ENCODE results near the gene OR5B2. TPM values are rescaled to one million over a fixed set of nuclear protein-coding genes. Genes with fewer than 3 reads are reported as not detected.

OR5B2 gene
- total and polyA plus RNA-seq, 2 donors: 0.02 to 0.09 TPM

GRCh38 chr11:58390551-58391063, 37.3 kb downstream of the OR5B2 start:
- no peak overlapping the region for H3K27ac ChIP-seq (ENCODE audit: low read depth in 1 of 2, low read length in 1 of 2)
- WGBS: 93% methylated on average over 18 of the region's 18 CpGs
- no peak for DNase-seq (ENCODE audit: low read depth in 6 of 9, low spot score in 9 of 9)

More at GRCh38 chr11:58390551-58391063, 37.3 kb downstream of the OR5B2 start:
- no peaks in the 10 kb centered on the region for H3K4me1 ChIP-seq (ENCODE audit: control insufficient read depth in 2 of 2, insufficient read depth in 2 of 2, low read length in 2 of 2)
- no peaks in the 10 kb centered on the region for H3K36me3 ChIP-seq (ENCODE audit: control insufficient read depth in 2 of 2, insufficient read depth in 2 of 2, low read length in 1 of 2)
- H3K27me3 ChIP-seq (ENCODE audit: control insufficient read depth in 2 of 2, insufficient read depth in 1 of 2, low read length in 1 of 2): no peaks in the 10 kb centered on the region
- peaks cover 0 to 5% of the 10 kb centered on the region in 2 donors for H3K9me3 ChIP-seq (ENCODE audit: control insufficient read depth in 2 of 2, insufficient read depth in 1 of 2, low read length in 1 of 2)
- no peak overlapping the region for H3K4me3 ChIP-seq (ENCODE audit: low read length in 2 of 2)

Other genes with a start within 250 kb of the OR5B2 start
- not detected for gene OR9Q2, start 239.1 kb downstream of the OR5B2 start, total RNA-seq
- not detected for gene OR9Q2, start 239.1 kb downstream of the OR5B2 start, polyA plus RNA-seq
- not detected for gene OR1S2, start 224.0 kb downstream of the OR5B2 start, total RNA-seq
- 0.07 TPM for gene OR1S2, start 224.0 kb downstream of the OR5B2 start, polyA plus RNA-seq
- not detected for gene OR1S1, start 215.4 kb downstream of the OR5B2 start, total RNA-seq
- gene OR1S1, start 215.4 kb downstream of the OR5B2 start, polyA plus RNA-seq: not detected
- gene OR10Q1, start 199.2 kb downstream of the OR5B2 start, total RNA-seq: not detected
- gene OR10Q1, start 199.2 kb downstream of the OR5B2 start, polyA plus RNA-seq: not detected
- not detected for gene OR10W1, start 159.9 kb downstream of the OR5B2 start, total RNA-seq
- gene OR10W1, start 159.9 kb downstream of the OR5B2 start, polyA plus RNA-seq: 0.02 TPM
- not detected for gene OR5B17, start 69.1 kb downstream of the OR5B2 start, total RNA-seq
- gene OR5B17, start 69.1 kb downstream of the OR5B2 start, polyA plus RNA-seq: not detected
- not detected for gene OR5B3, start 21.2 kb downstream of the OR5B2 start, total RNA-seq
- not detected for gene OR5B3, start 21.2 kb downstream of the OR5B2 start, polyA plus RNA-seq
- not detected for gene OR5B12, start 14.1 kb upstream of the OR5B2 start, total RNA-seq
- gene OR5B12, start 14.1 kb upstream of the OR5B2 start, polyA plus RNA-seq: 0.07 TPM
- gene OR5B21, start 80.0 kb upstream of the OR5B2 start, total RNA-seq: not detected
- not detected for gene OR5B21, start 80.0 kb upstream of the OR5B2 start, polyA plus RNA-seq
- gene LPXN, start 147.7 kb upstream of the OR5B2 start, total RNA-seq: 67.5 TPM
- 58.8 TPM for gene LPXN, start 147.7 kb upstream of the OR5B2 start, polyA plus RNA-seq
- 35.8 TPM for gene ZFP91, start 150.9 kb upstream of the OR5B2 start, total RNA-seq
- 20.2 TPM for gene ZFP91, start 150.9 kb upstream of the OR5B2 start, polyA plus RNA-seq
- 0.66 TPM for gene CNTF, start 194.5 kb upstream of the OR5B2 start, total RNA-seq
- 0.16 TPM for gene CNTF, start 194.5 kb upstream of the OR5B2 start, polyA plus RNA-seq

Data from thymus (tissue), 11 donors.